Uterus (tissue), 4 donors: ENCODE results near the gene OR10K1. TPM values are rescaled to one million over a fixed set of nuclear protein-coding genes. Genes with fewer than 3 reads are reported as not detected.

ENCODE experiments used
- DNase-seq, 2 donors: peaks; one replicate each; pipeline ENCODE4 v3.0.0-alpha.2; 2019 to 2020
- H3K27ac ChIP-seq, 2 donors: fragments of 200-600 bp; sonication (generic); 1 replicate in 1 of 2; 2 replicates in 1 of 2; pipeline ENCODE4 v1.5.1; 2016 to 2018
- H3K27me3 ChIP-seq, 2 donors: fragments of 200-600 bp; sonication (generic); one replicate each; pipeline ENCODE4 v1.5.1; 2018 to 2019; ENCODE audit warnings: control low read depth in 1 of 2
- H3K36me3 ChIP-seq, 2 donors: fragments of 200-600 bp; sonication (generic); one replicate each; pipeline ENCODE4 v1.5.1; 2019; ENCODE audit warnings: control low read depth in 1 of 2
- H3K4me1 ChIP-seq, 2 donors: fragments of 200-600 bp; sonication (generic); one replicate each; pipeline ENCODE4 v1.5.1; 2018 to 2019; ENCODE audit warnings: control low read depth in 1 of 2
- H3K4me3 ChIP-seq, 2 donors: fragments of 200-600 bp; sonication (generic); 1 replicate in 1 of 2; 2 replicates in 1 of 2; pipeline ENCODE4 v1.5.1; 2018 to 2019; ENCODE audit warnings: mild to moderate bottlenecking in 1 of 2
- H3K9me3 ChIP-seq, 2 donors: fragments of 200-600 bp; sonication (generic); one replicate each; pipeline ENCODE4 v1.5.1; 2019; ENCODE audit warnings: control low read depth in 1 of 2
- CTCF ChIP-seq, 4 experiments: fragments of 200-600 bp in 2 of 4; fragments of 450-650 bp in 2 of 4; sonication (generic) in 2 of 4; IDR thresholded peaks; one replicate each; pipeline ENCODE4 v1.5.1; 2016 to 2019; ENCODE audit warnings: antibody characterized with exemption in 4 of 4, mild to moderate bottlenecking in 2 of 4, moderate library complexity in 1 of 4
- POLR2A ChIP-seq, 2 donors: fragments of 450-650 bp; IDR thresholded peaks; one replicate each; pipeline ENCODE4 v1.6.1; 2016; ENCODE audit warnings: antibody characterized with exemption in 2 of 2, mild to moderate bottlenecking in 1 of 2, moderate library complexity in 1 of 2
- intact Hi-C: fragments of 100-400 bp; cut with DNase I; formaldehyde crosslinking; loops from one replicate; pipeline ENCODE4 v1.15.1; 2023; ENCODE audit warnings: low total_unique reads
- total RNA-seq, 4 donors: library from RNA; depleted of rRNA in 3 of 4; stranded (reverse); fragments of >200 nt in 3 of 4; gene quantifications; one replicate each; pipeline versions ENCODE4 v1.1.0 to v1.2.4, GENCODE V29; 2014 to 2023
- donor health status: DM: yes; HTN: yes; CAD: no.

Gene OR10K1
- total RNA-seq, 4 donors from 2014 or later = not detected

DNA sequence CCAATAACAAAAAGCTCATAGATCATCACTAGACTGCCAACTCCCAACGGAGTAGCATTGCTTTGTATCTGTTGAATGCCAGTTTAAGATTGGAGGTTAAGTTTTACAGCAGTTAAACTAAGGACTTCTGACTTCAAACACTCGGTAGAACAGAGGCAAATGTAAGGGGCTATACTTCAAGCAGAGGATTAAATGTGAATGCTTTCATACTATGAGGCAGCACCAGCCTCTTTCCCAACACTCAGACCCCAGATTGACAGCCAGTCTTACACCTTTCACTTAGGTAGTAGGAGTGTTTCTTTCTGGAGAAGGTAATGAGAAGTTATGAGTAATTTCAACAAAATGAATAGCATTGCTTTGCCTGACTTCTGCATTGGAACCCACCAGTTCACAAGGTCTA lies 33.2 kb downstream of the OR10K1 start:
- TF ChIP-seq CTCF (IDR thresholded peaks at IDR 0.05) (no peak), POLR2A (IDR thresholded peaks at IDR 0.05) (no peak)
- no peaks in the 10 kb centered on the region for H3K36me3 ChIP-seq
- intact Hi-C loops = no loop called here

GRCh38 chr1:158496374-158496773 lies 34.7 kb downstream of the OR10K1 start:
- Histone ChIP-seq H3K36me3 (no peaks in the 10 kb centered on the region), H3K27ac (no peak overlapping the region), H3K27me3 (no peaks in the 10 kb centered on the region), H3K9me3 (no peaks in the 10 kb centered on the region), H3K4me3 (no peak overlapping the region), H3K4me1 (no peaks in the 10 kb centered on the region)
- DNase-seq = no peak
- TF ChIP-seq POLR2A (IDR thresholded peaks at IDR 0.05) (no peak), CTCF (IDR thresholded peaks at IDR 0.05) (no peak)
- intact Hi-C loops = no loop called here

More for the DNA sequence above, 33.2 kb downstream of the OR10K1 start:
- H3K9me3 ChIP-seq = no peaks in the 10 kb centered on the region
- no peaks in the 10 kb centered on the region for H3K4me1 ChIP-seq
- no peak for DNase-seq
- no peaks in the 10 kb centered on the region for H3K27me3 ChIP-seq
- H3K27ac ChIP-seq = no peak overlapping the region
- H3K4me3 ChIP-seq = no peak overlapping the region

GRCh38 chr1:158506369-158506987 lies 44.8 kb downstream of the OR10K1 start:
- DNase-seq = no peak
- Histone ChIP-seq H3K4me3 (no peak overlapping the region), H3K36me3 (no peaks in the 10 kb centered on the region), H3K4me1 (no peaks in the 10 kb centered on the region), H3K27me3 (no peaks in the 10 kb centered on the region), H3K27ac (no peak overlapping the region), H3K9me3 (no peaks in the 10 kb centered on the region)
- TF ChIP-seq CTCF (IDR thresholded peaks at IDR 0.05) (no peak), POLR2A (IDR thresholded peaks at IDR 0.05) (no peak)
- intact Hi-C loops = no loop called here

GRCh38 chr1:158507511-158507910 lies 45.9 kb downstream of the OR10K1 start:
- intact Hi-C loops = no loop called here
- no peak for TF ChIP-seq POLR2A (IDR thresholded peaks at IDR 0.05)
- no peak for TF ChIP-seq CTCF (IDR thresholded peaks at IDR 0.05)

DNA sequence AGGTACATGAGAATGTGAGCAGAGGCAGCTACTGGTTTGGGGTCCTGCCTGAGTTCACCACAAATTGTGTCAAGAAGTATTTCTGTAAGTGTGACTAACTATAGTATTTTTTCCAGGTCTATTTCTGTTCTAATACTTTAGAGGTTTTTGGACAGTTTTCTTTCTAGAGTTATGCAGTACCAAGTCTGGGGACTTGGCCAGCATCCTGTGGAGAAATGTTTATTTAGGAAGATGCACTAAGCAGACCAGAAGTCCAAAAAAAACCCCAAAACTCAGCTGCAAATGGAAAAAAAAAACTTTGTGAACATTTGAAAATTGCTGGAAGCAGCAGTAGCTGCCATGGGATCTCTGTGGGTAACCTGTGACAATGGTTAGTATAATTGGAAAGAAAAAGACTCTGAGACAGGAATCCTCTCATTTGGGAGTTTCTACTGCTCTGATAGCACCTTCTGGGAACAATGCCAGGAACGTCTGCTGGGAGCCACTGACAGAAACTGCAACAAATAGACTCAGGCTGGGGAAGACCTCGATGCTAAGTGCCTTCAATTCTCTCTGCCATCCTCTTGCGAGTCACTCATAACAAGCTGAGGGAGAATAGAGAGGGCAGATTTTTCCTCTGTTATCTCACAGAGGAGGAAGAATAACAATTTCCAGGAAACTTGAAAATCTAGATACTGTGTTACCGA lies 48.0 kb downstream of the OR10K1 start:
- Histone ChIP-seq H3K27me3 (no peaks in the 10 kb centered on the region), H3K4me1 (no peaks in the 10 kb centered on the region), H3K36me3 (no peaks in the 10 kb centered on the region), H3K27ac (no peak overlapping the region), H3K4me3 (no peak overlapping the region), H3K9me3 (no peaks in the 10 kb centered on the region)
- TF ChIP-seq CTCF (IDR thresholded peaks at IDR 0.05) (no peak), POLR2A (IDR thresholded peaks at IDR 0.05) (no peak)
- DNase-seq = peak in 1 of 2 donors; percentile 27
- intact Hi-C loops = no loop called here

More at GRCh38 chr1:158507511-158507910, 45.9 kb downstream of the OR10K1 start:
- Histone ChIP-seq H3K36me3 (no peaks in the 10 kb centered on the region), H3K9me3 (no peaks in the 10 kb centered on the region), H3K27me3 (no peaks in the 10 kb centered on the region), H3K4me1 (no peaks in the 10 kb centered on the region), H3K4me3 (no peak overlapping the region), H3K27ac (no peak overlapping the region)
- DNase-seq = no peak
